Liver (tissue), 9 donors: ENCODE data around the gene SVEP1. TPM values are rescaled to one million over a fixed set of nuclear protein-coding genes. Genes with fewer than 3 reads are reported as not detected.

ENCODE experiments used
- DNase-seq: peaks from one replicate; pipeline ENCODE4 v3.0.0-alpha.2; 2017; ENCODE audit warnings: low spot score
- H3K27ac ChIP-seq, 2 donors: one replicate each; pipeline ENCODE4 v1.7.0; 2013; ENCODE audit warnings: inconsistent platforms in 2 of 2, low read length in 2 of 2, control low read depth in 1 of 2, low read depth in 1 of 2, mild to moderate bottlenecking in 1 of 2
- H3K27me3 ChIP-seq, 4 donors: one replicate each; pipeline versions ENCODE4 v1.6.1 to v1.7.0; 2013; ENCODE audit warnings: low read length in 3 of 4, inconsistent platforms in 1 of 4, mild to moderate bottlenecking in 1 of 4, moderate library complexity in 1 of 4; ENCODE audit not compliant: control insufficient read depth in 4 of 4, insufficient read depth in 4 of 4
- H3K36me3 ChIP-seq, 4 donors: one replicate each; pipeline versions ENCODE4 v1.6.1 to v1.7.0; 2013; ENCODE audit warnings: low read length in 3 of 4, mild to moderate bottlenecking in 3 of 4, low read depth in 1 of 4, moderate library complexity in 1 of 4; ENCODE audit not compliant: control insufficient read depth in 4 of 4, insufficient read depth in 3 of 4
- H3K4me1 ChIP-seq, 4 donors: one replicate each; pipeline versions ENCODE4 v1.6.1 to v1.7.0; 2013; ENCODE audit warnings: low read length in 3 of 4, mild to moderate bottlenecking in 3 of 4, moderate library complexity in 1 of 4; ENCODE audit not compliant: control insufficient read depth in 4 of 4, insufficient read depth in 4 of 4
- H3K4me3 ChIP-seq, 3 donors: one replicate each; pipeline versions ENCODE4 v1.6.1 to v1.7.0; 2013; ENCODE audit warnings: low read length in 3 of 3, control low read depth in 1 of 3, low read depth in 1 of 3, mild to moderate bottlenecking in 1 of 3
- H3K9ac ChIP-seq, 2 donors: one replicate each; pipeline ENCODE4 v1.7.0; 2013; ENCODE audit warnings: low read length in 2 of 2, mild to moderate bottlenecking in 2 of 2, moderate library complexity in 2 of 2, control low read depth in 1 of 2, low read depth in 1 of 2
- H3K9me3 ChIP-seq, 4 donors: one replicate each; pipeline versions ENCODE4 v1.6.1 to v1.7.0; 2013; ENCODE audit warnings: low read length in 3 of 4; ENCODE audit not compliant: control insufficient read depth in 4 of 4
- ATF3 ChIP-seq: IDR thresholded peaks from 2 replicates; pipeline ENCODE4 v1.6.1; 2016; ENCODE audit warnings: antibody characterized with exemption
- EGR1 ChIP-seq, 2 donors: IDR thresholded peaks; 2 replicates each; pipeline ENCODE4 v1.6.1; 2016 to 2018; ENCODE audit warnings: antibody characterized with exemption in 2 of 2, low read depth in 2 of 2
- FOXA1 ChIP-seq: IDR thresholded peaks from 2 replicates; pipeline ENCODE4 v1.6.1; 2016; ENCODE audit warnings: antibody characterized with exemption
- FOXA2 ChIP-seq: IDR thresholded peaks from 2 replicates; pipeline ENCODE4 v1.6.1; 2016; ENCODE audit warnings: antibody characterized with exemption
- GABPA ChIP-seq, 2 donors: IDR thresholded peaks in 1 of 2; conservative IDR thresholded peaks in 1 of 2; 2 replicates each; pipeline ENCODE4 v1.6.1; 2016; ENCODE audit warnings: antibody characterized with exemption in 2 of 2, mild to moderate bottlenecking in 1 of 2, moderate library complexity in 1 of 2
- HNF4A ChIP-seq, 2 donors: conservative IDR thresholded peaks; 2 replicates each; pipeline ENCODE4 v1.6.1; 2016; ENCODE audit warnings: antibody characterized with exemption in 2 of 2, mild to moderate bottlenecking in 2 of 2
- HNF4G ChIP-seq: IDR thresholded peaks from 2 replicates; pipeline ENCODE4 v1.6.1; 2016; ENCODE audit warnings: antibody characterized with exemption
- JUND ChIP-seq, 2 donors: IDR thresholded peaks; 2 replicates each; pipeline ENCODE4 v1.6.1; 2016; ENCODE audit warnings: antibody characterized with exemption in 2 of 2
- NR2F2 ChIP-seq: IDR thresholded peaks from 2 replicates; pipeline ENCODE4 v1.6.1; 2016; ENCODE audit warnings: antibody characterized with exemption
- RAD21 ChIP-seq, 2 donors: IDR thresholded peaks; 2 replicates each; pipeline ENCODE4 v1.6.1; 2016; ENCODE audit warnings: antibody characterized with exemption in 2 of 2, mild to moderate bottlenecking in 2 of 2
- REST ChIP-seq: IDR thresholded peaks from 2 replicates; pipeline ENCODE4 v1.6.1; 2016; ENCODE audit warnings: antibody characterized with exemption, mild to moderate bottlenecking
- RXRA ChIP-seq, 2 donors: IDR thresholded peaks; 2 replicates each; pipeline ENCODE4 v1.6.1; 2017 to 2018; ENCODE audit warnings: antibody characterized with exemption in 2 of 2, mild to moderate bottlenecking in 1 of 2
- SP1 ChIP-seq: IDR thresholded peaks from 2 replicates; pipeline ENCODE4 v1.6.1; 2018; ENCODE audit warnings: antibody characterized with exemption, mild to moderate bottlenecking
- TAF1 ChIP-seq: conservative IDR thresholded peaks from 2 replicates; pipeline ENCODE4 v1.6.1; 2016; ENCODE audit warnings: antibody characterized with exemption, mild to moderate bottlenecking
- YY1 ChIP-seq: IDR thresholded peaks from 2 replicates; pipeline ENCODE4 v1.6.1; 2016; ENCODE audit warnings: antibody characterized with exemption, mild to moderate bottlenecking
- WGBS: extraction: QIAGEN DNeasy Blood & Tissue Kit; methylation state at CpG from one replicate; pipeline ENCODE4 v1.1.7; 2013; 5-methylcytosine and 5-hydroxymethylcytosine counted together
- polyA plus RNA-seq, 2 donors: library from polyadenylated mRNA; stranded (reverse) in 1 of 2; unstranded in 1 of 2; fragments of 200-250 nt in 1 of 2; fragments of >200 nt in 1 of 2; fragmentation: Nextera tagmentation in 1 of 2; extraction: Ambion mirVana in 1 of 2; gene quantifications; one replicate each; pipeline versions ENCODE4 v1.2.1 to v1.2.3, GENCODE V29; 2013 to 2015
- total RNA-seq, 2 donors: library from RNA; depleted of rRNA; stranded (reverse); fragments of >200 nt; gene quantifications; one replicate each; pipeline ENCODE4 v1.2.3, GENCODE V29; 2014
- TF ChIP-seq, protein P1 (sequence below): IDR thresholded peaks from 2 replicates; pipeline ENCODE4 v1.6.1; 2016; ENCODE audit warnings: antibody characterized with exemption
- TF ChIP-seq, protein P2 (sequence below): IDR thresholded peaks from 2 replicates; pipeline ENCODE4 v1.6.1; 2016; ENCODE audit warnings: antibody characterized with exemption
- donor health status: healthy.
- donor health status: healthy.
- donor health status: healthy.
- donor health status: healthy.
- donor health status: healthy.

The SVEP1 gene
- total and polyA plus RNA-seq, 4 donors, result 0.58 to 7.5 (median 1.8) TPM

- no peak for TF ChIP-seq REST
- TF ChIP-seq HNF4G, result no peak
- TF ChIP-seq SP1, result no peak
Measured at GRCh38 chr9:110575945-110576344, 3.6 kb downstream of the SVEP1 start (continued).

- TF ChIP-seq TAF1 (no peak), GABPA (IDR thresholded peaks at IDR 0.05 in 1 of 2, conservative IDR thresholded peaks at IDR 0.05 in 1 of 2) (no peak), HNF4G (no peak), RAD21 (IDR thresholded peaks at IDR 0.05) (no peak), NR2F2 (no peak), RXRA (IDR thresholded peaks at IDR 0.05) (no peak), HNF4A (conservative IDR thresholded peaks at IDR 0.05) (no peak), YY1 (no peak), REST (no peak), SP1 (no peak), EGR1 (IDR thresholded peaks at IDR 0.05; ENCODE audit: low read depth in 2 of 2) (no peak), ATF3 (no peak), JUND (IDR thresholded peaks at IDR 0.05) (no peak), FOXA2 (no peak), FOXA1 (no peak)
- TF ChIP-seq, protein P1, sequence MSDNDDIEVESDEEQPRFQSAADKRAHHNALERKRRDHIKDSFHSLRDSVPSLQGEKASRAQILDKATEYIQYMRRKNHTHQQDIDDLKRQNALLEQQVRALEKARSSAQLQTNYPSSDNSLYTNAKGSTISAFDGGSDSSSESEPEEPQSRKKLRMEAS, result no peak
- TF ChIP-seq, protein P2, sequence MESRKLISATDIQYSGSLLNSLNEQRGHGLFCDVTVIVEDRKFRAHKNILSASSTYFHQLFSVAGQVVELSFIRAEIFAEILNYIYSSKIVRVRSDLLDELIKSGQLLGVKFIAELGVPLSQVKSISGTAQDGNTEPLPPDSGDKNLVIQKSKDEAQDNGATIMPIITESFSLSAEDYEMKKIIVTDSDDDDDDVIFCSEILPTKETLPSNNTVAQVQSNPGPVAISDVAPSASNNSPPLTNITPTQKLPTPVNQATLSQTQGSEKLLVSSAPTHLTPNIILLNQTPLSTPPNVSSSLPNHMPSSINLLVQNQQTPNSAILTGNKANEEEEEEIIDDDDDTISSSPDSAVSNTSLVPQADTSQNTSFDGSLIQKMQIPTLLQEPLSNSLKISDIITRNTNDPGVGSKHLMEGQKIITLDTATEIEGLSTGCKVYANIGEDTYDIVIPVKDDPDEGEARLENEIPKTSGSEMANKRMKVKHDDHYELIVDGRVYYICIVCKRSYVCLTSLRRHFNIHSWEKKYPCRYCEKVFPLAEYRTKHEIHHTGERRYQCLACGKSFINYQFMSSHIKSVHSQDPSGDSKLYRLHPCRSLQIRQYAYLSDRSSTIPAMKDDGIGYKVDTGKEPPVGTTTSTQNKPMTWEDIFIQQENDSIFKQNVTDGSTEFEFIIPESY, result no peak
- Histone ChIP-seq H3K9me3 (no peaks in the 10 kb centered on the region), H3K9ac (no peak overlapping the region), H3K36me3 (no peaks in the 10 kb centered on the region), H3K4me3 (no peak overlapping the region), H3K27me3 (peaks cover 0 to 8% (median 4%) of the 10 kb centered on the region in 4 donors), H3K4me1 (peaks cover 0 to 13% (median 9%) of the 10 kb centered on the region in 4 donors), H3K27ac (no peak overlapping the region)
- WGBS, result 76% methylated on average over 5 of the region's 5 CpGs
- DNase-seq, result no peak
Measured at GRCh38 chr9:110575169-110575568, 4.4 kb downstream of the SVEP1 start.
